Islet of Langerhans (tissue), 1 donor: ENCODE measurements around the gene SLC15A4.
"Not testable (repeated sequence)": the region's sequence is repeated elsewhere in the genome, so short reads cannot be mapped to it uniquely, and the experiment has no call there.

Source experiments
- FAIRE-seq: peaks from one replicate; lab custom pipeline; 2011; peaks lifted over from hg19 to GRCh38; lab: Jason Lieb, UNC

SLC15A4 gene

DNA sequence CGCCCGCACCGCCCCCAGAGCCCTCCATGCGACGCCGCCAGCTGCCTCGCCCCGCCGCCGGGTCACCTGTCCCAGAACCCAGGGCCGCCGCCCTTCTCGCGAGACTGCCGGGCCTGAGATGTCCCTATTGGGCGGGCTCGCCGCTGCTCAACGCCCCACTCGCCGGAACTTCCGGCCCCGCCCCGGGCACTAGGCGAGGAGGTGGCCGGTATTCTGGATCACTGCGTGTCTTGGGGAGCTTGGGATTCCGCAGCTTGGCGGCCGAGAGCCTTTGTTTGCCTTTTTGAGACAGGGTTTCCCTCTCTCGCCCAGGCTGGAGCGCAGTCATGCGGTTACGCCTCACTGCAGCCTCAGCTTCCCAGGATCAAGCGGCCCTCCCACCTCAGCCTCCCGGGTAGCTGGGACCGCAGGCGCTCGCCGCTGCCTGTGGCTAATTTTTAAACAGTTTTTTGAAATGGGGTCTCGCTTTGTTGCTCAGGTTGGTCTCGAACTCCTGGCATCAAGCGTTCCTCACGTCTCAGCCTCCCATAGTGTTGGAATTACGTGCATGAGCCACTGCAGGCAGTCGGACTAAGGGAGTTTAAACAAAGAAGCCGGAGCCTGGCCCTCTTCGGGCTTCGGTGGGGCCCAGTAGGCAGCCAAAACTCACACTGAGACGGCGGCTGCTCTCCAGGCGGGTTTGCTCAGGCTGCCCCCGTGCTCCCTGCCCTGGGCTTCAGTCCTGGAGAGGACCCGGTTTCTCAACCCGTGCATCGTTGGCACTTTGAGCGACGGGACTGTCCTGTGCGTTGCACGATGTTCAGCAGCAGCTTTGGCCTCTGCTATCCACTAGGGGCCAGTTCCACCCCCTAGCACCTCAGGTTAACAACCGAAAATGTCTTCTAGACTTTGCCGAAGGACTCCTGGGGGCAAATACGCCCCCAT is at the start of gene SLC15A4:
Gene SLC15A4, minus strand, starts transcription at position 43 of the 924 bp plus-strand sequence. Its CDS starts 15 bp downstream, at position 28.
- FAIRE-seq = no peak

DNA sequence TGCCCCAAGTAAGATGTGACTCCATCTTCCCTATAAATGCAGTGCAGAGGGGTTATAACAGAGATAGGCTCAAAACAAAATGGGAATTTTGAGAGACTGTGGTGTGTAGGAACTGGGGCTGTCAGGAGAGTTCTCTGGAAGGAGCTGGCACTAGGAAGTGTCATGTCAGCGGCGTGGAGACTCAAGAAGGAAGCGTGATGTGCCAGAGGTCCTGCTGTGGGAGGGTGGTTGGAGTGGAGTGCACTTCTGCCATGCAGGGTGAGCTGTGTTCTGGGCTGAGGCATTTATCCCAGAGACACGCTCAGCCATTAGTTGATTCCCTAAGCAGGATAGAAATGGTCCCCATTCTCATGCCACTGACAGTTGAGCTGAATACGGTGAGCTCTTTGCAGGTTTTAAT is 48.5 kb upstream of the SLC15A4 start:
- no peak for FAIRE-seq

GRCh38 chr12:128871516-128871892 is 47.7 kb upstream of the SLC15A4 start:
- FAIRE-seq = no peak

GRCh38 chr12:128867466-128867865 is 43.7 kb upstream of the SLC15A4 start:
- no peak for FAIRE-seq

DNA sequence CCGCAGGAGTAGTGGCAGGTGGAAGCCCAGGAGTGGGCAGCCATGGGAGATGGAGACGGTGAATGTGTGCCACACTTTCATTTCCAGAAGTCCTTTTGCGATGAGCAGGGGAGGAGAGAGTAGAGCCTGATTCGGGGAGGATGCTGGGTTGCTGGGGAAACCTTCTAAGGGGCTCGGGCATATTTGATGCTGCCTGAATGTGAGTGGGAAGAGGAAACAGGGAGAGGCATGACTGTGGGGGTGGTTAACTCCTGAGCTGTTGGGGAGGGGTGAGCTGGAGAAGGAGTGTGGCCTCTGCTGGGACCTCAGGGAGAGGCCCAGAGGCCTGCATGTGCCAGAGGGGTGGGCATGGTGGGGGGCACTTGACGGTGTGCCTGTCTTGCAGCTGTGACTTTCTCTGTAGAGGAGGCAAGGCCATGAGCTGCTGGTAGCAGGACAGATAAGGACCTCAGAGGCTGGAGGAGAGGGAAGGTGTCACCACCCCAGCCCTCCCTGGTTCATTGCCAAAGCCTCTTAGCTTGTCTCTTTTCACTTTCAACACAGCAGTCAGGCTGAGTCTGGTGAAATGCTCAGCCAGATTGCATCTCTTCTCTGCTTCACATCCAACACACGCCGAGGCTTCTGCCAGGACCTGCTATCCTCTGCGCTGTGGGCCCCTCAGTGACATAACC is 40.9 kb upstream of the SLC15A4 start:
- no peak for FAIRE-seq

DNA sequence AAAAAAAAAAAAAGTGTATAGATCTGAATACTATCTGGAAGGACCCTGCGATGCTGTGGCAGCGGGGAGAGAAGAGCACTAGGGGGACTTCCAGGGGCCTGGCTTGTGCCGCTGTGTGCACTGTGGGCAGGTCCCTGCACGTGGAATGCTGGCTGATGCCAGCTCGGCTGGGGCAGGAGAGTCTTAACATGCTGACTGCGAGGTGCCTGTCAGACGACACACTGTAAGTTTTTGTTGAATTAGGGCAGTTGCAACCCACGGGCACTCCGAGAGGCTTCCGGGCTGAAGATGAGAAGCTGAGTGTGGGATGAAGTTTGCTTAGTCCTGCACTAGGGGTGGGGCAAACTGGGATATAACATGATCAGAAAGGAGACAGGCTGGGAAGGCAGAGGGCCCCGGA is 40.2 kb upstream of the SLC15A4 start:
- no peak for FAIRE-seq

GRCh38 chr12:128861226-128862016 is 37.7 kb upstream of the SLC15A4 start:
- FAIRE-seq = no peak

DNA sequence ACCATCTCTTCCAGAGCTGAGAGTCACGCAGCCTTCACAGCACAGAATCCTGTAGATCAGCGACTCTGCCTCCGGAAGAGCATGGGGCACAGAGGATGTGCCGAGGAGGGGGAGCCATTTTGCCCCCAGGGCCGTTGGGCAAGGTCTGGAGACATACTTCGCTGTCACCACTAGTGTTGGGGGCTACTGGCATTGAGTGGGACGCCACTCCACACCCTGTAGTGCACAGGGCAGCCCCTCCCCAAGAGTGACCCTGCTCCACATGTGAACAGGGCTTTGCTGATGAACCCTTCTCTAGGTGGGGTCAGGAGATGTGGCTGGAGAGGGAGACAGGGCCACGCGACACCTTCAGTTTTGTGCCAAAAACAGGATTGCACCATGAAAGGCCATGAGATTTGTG is 35.6 kb upstream of the SLC15A4 start:
- no peak for FAIRE-seq

- no peak for FAIRE-seq
These were observed 33.5 kb upstream of the SLC15A4 start for GRCh38 chr12:128857133-128857763.

DNA sequence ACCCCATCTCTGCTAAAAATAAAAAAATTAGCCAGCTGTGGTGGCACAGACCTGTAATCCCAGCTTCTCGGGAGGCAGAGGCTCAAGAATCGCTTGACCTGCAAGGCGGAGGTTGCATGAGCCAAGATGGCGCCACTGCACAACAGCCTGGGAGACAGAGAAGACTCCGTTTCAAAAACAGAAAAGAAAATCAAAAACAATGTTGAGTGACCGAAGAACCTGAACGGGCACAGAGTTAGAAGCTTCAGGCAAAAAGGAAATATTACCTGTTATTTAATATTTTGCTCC is 33.0 kb upstream of the SLC15A4 start:
- FAIRE-seq = no peak

GRCh38 chr12:128856035-128856790 is 32.5 kb upstream of the SLC15A4 start:
- no peak for FAIRE-seq

- no peak for FAIRE-seq
These were observed 29.9 kb upstream of the SLC15A4 start for GRCh38 chr12:128853600-128854197.

DNA sequence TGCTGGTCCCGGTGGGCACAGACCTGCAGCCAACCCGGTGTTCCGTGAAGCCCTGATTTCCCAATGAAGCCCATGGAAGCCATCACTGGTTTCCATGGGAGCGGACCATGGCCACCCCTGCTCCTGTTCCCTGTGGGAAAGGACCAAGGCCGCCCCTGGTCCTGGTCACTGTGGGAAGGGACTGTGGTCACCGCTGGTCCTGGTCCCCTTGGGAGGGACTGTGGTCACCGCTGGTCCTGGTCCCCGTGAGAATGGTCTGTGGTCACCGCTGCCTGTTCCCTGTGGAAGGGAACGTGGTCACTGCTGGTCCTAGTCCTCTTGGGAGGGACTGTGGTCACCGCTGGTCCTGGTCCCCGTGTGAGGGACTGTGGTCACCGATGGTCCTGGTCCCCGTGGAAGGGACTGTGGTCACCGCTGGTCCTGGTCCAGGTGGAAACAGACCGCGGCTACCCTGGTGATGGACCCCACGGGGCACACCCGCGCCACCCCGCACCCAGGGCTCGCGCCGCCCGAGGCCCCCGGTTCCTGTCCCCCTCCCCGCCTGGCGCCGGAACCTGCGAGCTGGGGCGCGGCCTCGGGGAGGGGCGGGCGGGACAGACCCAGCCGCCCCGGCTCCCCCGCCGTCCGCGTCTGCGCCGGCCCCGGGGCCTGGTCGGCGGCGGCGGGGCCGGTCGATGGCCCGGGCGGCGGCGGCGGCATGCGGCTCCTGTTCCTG is 29.3 kb upstream of the SLC15A4 start, which contains the start of gene GLT1D1:
Gene GLT1D1, plus strand, starts transcription at position 594 of the 715 bp plus-strand sequence. Its CDS starts 104 bp downstream, at position 698.
- no peak for FAIRE-seq

- no peak for FAIRE-seq
These were observed 28.4 kb upstream of the SLC15A4 start for GRCh38 chr12:128852026-128852698.

DNA sequence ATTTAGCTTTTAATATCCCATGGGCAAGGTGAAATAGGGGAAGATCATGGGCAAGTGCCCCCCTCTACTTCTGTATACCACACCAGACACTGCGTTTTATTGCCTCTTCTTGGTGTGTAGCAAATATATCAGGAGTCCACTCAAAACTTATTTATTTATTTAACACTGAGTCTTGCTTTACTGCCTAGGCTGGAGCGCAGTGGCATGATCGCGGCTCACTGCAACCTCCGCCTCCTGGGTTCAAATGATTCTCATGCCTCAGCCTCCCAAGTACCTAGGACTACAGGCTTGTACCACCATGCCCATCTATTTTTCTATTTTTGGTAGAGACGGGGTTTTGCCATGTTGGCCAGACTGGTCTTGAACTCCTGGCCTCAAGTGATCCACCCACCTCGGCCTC is 27.7 kb upstream of the SLC15A4 start:
- FAIRE-seq = not testable (repeated sequence)

GRCh38 chr12:128850400-128850799 is 26.6 kb upstream of the SLC15A4 start:
- no peak for FAIRE-seq

DNA sequence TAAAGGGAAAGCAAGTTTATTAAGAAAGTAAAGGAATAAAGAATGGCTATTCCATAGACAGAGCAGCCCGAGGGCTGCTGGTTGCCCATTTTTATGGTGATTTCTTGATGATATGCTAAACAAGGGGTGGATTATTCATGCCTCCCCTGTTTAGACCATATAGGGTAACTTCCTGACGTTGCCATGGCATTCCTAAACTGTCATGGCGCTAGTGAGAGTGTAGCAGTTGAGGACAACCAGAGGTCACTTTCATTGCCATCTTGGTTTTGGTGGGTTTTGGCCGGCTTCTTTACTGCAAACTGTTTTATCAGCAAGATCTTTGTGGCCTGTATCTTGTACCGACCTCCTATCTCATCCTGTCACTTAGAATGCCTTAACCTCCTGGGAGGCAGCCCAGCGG is 26.0 kb upstream of the SLC15A4 start:
- FAIRE-seq = not testable (repeated sequence)

DNA sequence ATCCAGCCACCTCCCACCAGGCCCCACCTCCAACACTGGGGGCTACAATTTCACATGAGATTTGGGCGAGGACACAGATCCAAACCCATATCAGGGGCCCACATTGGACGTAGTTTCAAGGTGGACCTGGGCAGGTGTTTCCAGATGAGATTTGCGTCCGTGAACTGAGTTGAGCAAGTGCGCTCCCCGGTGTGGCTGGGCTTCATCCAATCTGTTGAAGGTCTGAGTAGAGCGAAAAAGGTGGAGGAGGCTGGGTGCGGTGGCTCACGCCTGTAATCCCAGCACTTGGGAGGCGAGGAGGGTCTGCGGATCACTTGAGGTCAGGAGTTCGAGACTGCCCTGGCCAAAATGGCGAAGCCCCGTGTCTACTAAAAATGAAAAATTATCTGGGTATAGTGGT is 24.6 kb upstream of the SLC15A4 start:
- no peak for FAIRE-seq

DNA sequence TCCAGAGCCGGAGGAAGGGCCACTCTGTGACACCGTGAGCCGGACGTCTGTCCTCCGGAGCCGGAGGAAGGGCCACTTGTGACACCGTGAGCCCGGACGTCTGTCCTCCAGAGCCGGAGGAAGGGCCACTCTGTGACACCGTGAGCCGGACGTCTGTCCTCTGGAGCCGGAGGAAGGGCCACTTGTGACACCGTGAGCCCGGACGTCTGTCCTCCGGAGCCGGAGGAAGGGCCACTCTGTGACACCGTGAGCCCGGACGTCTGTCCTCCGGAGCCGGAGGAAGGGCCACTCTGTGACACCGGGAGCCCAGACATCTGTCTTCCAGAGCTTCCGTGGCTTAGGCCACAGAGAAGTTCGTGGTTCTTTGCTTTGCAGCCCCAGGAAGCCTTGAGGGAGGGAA is 22.9 kb upstream of the SLC15A4 start:
- not testable (repeated sequence) for FAIRE-seq
